Heart left ventricle (tissue), 13 donors: Measurements from ENCODE around the gene NARS2.

Source experiments
- CTCF ChIP-seq, 12 donors: fragments of 200-600 bp; sonication (generic) in 4 of 12; IDR thresholded peaks; one replicate each; pipeline versions ENCODE4 v1.5.0 to v1.8.0; 2018 to 2022; ENCODE audit warnings: antibody characterized with exemption in 12 of 12, mild to moderate bottlenecking in 5 of 12
- POLR2A ChIP-seq, 2 donors: fragments of 450-650 bp; IDR thresholded peaks; one replicate each; pipeline ENCODE4 v1.6.1; 2017; ENCODE audit warnings: antibody characterized with exemption in 2 of 2, mild to moderate bottlenecking in 2 of 2, moderate library complexity in 2 of 2
- donor health status: ischemic (EF 13 %, LVEDD 7.1; RV severe dilation, severe dysfunction).
- donor health status: DM: no; HTN: yes; CAD: no.
- donor health status: DM: no; HTN: no; CAD: no.
- donor health status: ischemic (EF 25% LVEDD 6.9; RV normal size, moderate dysfunction).
- donor health status: ischemic (EF 25% LVEDD 5.7; RV mildly dilated, moderate dysfunction).
- donor health status: ischemic (EF 35%, LVEDD 5.7; RV mildly dilated, moderate dysfunction).
- donor health status: nonischemic (EF 11% LVEDD 7.7; RV severe dilation, severe dysfunction).
- donor health status: DM: yes; HTN: yes; CAD: no.
- donor health status: PGD.
- donor health status: ischemic (EF 29% LVEDD 5.4; RV normal size, mild dysfunction).
- donor health status: nonischemic (EF 23%, LVEDD 6.1; RV moderate dilation, normal function).

GRCh38 chr11:78420796-78421209, 153.9 kb downstream of the NARS2 start:
- no peak for TF ChIP-seq POLR2A (IDR thresholded peaks at IDR 0.05)
- no peak for TF ChIP-seq CTCF (IDR thresholded peaks at IDR 0.05)
